HepG2 (cell line): ENCODE data around the gene PWP1. TPM values are rescaled to one million over a fixed set of nuclear protein-coding genes. Genes with fewer than 3 reads are reported as not detected.
A peak's percentile ranks its signal among the peaks of the same experiment; 100 is the strongest.

ENCODE experiments used
- FOXK2 ChIP-seq: fragments of 450-650 bp; IDR thresholded peaks from 2 replicates; pipeline ENCODE4 v1.6.1; 2016
- KIAA2018 ChIP-seq: sonication (generic); formaldehyde crosslinking; IDR thresholded peaks from 2 replicates; pipeline ENCODE4 v1.5.0; 2020; ENCODE audit warnings: mild to moderate bottlenecking, missing genetic modification reagents, borderline replicate concordance
- NCOA2 ChIP-seq: sonication (generic); formaldehyde crosslinking; IDR thresholded peaks from 2 replicates; pipeline ENCODE4 v1.8.0; 2022; ENCODE audit warnings: inconsistent platforms
- ONECUT2 ChIP-seq: sonication (generic); formaldehyde crosslinking; IDR thresholded peaks from 2 replicates; pipeline ENCODE4 v1.4.0; 2020; ENCODE audit warnings: missing genetic modification reagents
- SMYD3 ChIP-seq: sonication (generic); formaldehyde crosslinking; IDR thresholded peaks from 2 replicates; pipeline ENCODE4 v1.8.1; 2023; ENCODE audit warnings: mild to moderate bottlenecking, missing genetic modification reagents
- TBX3 ChIP-seq: fragments of 450-650 bp; IDR thresholded peaks from 2 replicates; pipeline ENCODE4 v1.6.1; 2017; ENCODE audit warnings: antibody characterized with exemption, mild to moderate bottlenecking, inconsistent platforms, borderline replicate concordance
- TEAD3 ChIP-seq: optimal IDR thresholded peaks from 2 replicates; pipeline ENCODE3; 2016; ENCODE audit warnings: borderline replicate concordance
- ZFP37 ChIP-seq: sonication (generic); formaldehyde crosslinking; IDR thresholded peaks from 2 replicates; pipeline ENCODE4 v1.4.0; 2020; ENCODE audit warnings: missing genetic modification reagents, borderline replicate concordance
- ZMYM2 ChIP-seq: sonication (generic); formaldehyde crosslinking; IDR thresholded peaks from 2 replicates; pipeline ENCODE4 v1.8.0; 2022; ENCODE audit warnings: mild to moderate bottlenecking, missing genetic modification reagents
- ZNF121 ChIP-seq: sonication (generic); formaldehyde crosslinking; IDR thresholded peaks from 2 replicates; pipeline ENCODE4 v1.5.0; 2020; ENCODE audit warnings: mild to moderate bottlenecking, missing genetic modification reagents
- ZNF224 ChIP-seq: sonication (generic); formaldehyde crosslinking; IDR thresholded peaks from 2 replicates; pipeline ENCODE4 v1.5.0; 2020; ENCODE audit warnings: mild to moderate bottlenecking, missing genetic modification reagents
- ZNF280D ChIP-seq: sonication (generic); formaldehyde crosslinking; IDR thresholded peaks from 2 replicates; pipeline ENCODE4 v1.5.1; 2020; ENCODE audit warnings: mild to moderate bottlenecking, missing genetic modification reagents
- ZNF451 ChIP-seq: sonication (generic); formaldehyde crosslinking; IDR thresholded peaks from 2 replicates; pipeline ENCODE4 v1.5.0; 2020; ENCODE audit warnings: mild to moderate bottlenecking, missing genetic modification reagents
- ZNF513 ChIP-seq: sonication (generic); formaldehyde crosslinking; conservative IDR thresholded peaks from 2 replicates; pipeline ENCODE4 v1.5.0; 2020; ENCODE audit warnings: missing genetic modification reagents
- polyA plus RNA-seq, 8 experiments: library from polyadenylated mRNA; depleted of rRNA in 3 of 8; stranded (reverse) in 7 of 8; unstranded in 1 of 8; fragments of >200 nt; fragmentation: Illumina TruSeq in 4 of 8; extraction: Trizol in 4 of 8; gene quantifications; 2 replicates each; pipeline versions ENCODE4 v1.2.1 to v1.2.3, GENCODE V29; 2011 to 2016; ENCODE audit warnings: low read depth in 4 of 8, missing spikeins in 1 of 8, mixed read lengths in 1 of 8; ENCODE audit not compliant: insufficient read depth in 1 of 8
- total RNA-seq, 5 experiments: library from RNA; depleted of rRNA; stranded (reverse); fragments of >200 nt; fragmentation: Illumina TruSeq; extraction: Trizol; gene quantifications; 2 replicates each; pipeline ENCODE4 v1.2.3, GENCODE V29; 2016; ENCODE audit warnings: low read depth in 1 of 5
- TF ChIP-seq, protein P1 (sequence below): sonication (generic); formaldehyde crosslinking; IDR thresholded peaks from 2 replicates; pipeline ENCODE4 v1.4.0; 2020; ENCODE audit warnings: missing genetic modification reagents, borderline replicate concordance

The PWP1 gene
- total and polyA plus RNA-seq, 2 of the 13 experiments (the other 11 are each of a cell fraction or from before 2014, with no cell fraction given) = 65.9 to 70.2 TPM

GRCh38 chr12:107684990-107685359 is 624 bp upstream of the PWP1 start (continued):
- no peak for TF ChIP-seq ZNF280D (CRISPR knock-in tag)
- no peak for TF ChIP-seq ZNF451 (CRISPR knock-in tag)
- TF ChIP-seq ZNF121 (CRISPR knock-in tag) = 0 out of 2 replicates have a peak, but pooled peaks have one; percentile 22
- TF ChIP-seq TBX3 = peak; percentile 42; the same call in 1 of the 2 replicates
- TF ChIP-seq ZNF513 (CRISPR knock-in tag) = no peak
- TF ChIP-seq ONECUT2 = no peak
- peak; percentile 56 for TF ChIP-seq TEAD3 (CRISPR knock-in tag)
- TF ChIP-seq, protein P1, sequence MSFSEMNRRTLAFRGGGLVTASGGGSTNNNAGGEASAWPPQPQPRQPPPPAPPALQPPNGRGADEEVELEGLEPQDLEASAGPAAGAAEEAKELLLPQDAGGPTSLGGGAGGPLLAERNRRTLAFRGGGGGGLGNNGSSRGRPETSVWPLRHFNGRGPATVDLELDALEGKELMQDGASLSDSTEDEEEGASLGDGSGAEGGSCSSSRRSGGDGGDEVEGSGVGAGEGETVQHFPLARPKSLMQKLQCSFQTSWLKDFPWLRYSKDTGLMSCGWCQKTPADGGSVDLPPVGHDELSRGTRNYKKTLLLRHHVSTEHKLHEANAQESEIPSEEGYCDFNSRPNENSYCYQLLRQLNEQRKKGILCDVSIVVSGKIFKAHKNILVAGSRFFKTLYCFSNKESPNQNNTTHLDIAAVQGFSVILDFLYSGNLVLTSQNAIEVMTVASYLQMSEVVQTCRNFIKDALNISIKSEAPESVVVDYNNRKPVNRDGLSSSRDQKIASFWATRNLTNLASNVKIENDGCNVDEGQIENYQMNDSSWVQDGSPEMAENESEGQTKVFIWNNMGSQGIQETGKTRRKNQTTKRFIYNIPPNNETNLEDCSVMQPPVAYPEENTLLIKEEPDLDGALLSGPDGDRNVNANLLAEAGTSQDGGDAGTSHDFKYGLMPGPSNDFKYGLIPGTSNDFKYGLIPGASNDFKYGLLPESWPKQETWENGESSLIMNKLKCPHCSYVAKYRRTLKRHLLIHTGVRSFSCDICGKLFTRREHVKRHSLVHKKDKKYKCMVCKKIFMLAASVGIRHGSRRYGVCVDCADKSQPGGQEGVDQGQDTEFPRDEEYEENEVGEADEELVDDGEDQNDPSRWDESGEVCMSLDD (CRISPR knock-in tag) = no peak
- no peak for TF ChIP-seq ZNF224 (CRISPR knock-in tag)
- TF ChIP-seq ZMYM2 (CRISPR knock-in tag) = no peak
- TF ChIP-seq NCOA2 (CRISPR knock-in tag) = peak; percentile 45; the same call in 1 of the 2 replicates
- no peak for TF ChIP-seq SMYD3 (CRISPR knock-in tag)
- no peak for TF ChIP-seq KIAA2018
- no peak for TF ChIP-seq ZFP37 (CRISPR knock-in tag)
- peak; percentile 50; the same call in 1 of the 2 replicates for TF ChIP-seq FOXK2
